AG08395 (cell line): ENCODE data around the gene CDK5R2.

Source experiments
- DNase-seq: peaks from one replicate; pipeline ENCODE4 v3.0.0; 2012; ENCODE audit warnings: mixed read lengths, low spot score

Gene CDK5R2

DNA sequence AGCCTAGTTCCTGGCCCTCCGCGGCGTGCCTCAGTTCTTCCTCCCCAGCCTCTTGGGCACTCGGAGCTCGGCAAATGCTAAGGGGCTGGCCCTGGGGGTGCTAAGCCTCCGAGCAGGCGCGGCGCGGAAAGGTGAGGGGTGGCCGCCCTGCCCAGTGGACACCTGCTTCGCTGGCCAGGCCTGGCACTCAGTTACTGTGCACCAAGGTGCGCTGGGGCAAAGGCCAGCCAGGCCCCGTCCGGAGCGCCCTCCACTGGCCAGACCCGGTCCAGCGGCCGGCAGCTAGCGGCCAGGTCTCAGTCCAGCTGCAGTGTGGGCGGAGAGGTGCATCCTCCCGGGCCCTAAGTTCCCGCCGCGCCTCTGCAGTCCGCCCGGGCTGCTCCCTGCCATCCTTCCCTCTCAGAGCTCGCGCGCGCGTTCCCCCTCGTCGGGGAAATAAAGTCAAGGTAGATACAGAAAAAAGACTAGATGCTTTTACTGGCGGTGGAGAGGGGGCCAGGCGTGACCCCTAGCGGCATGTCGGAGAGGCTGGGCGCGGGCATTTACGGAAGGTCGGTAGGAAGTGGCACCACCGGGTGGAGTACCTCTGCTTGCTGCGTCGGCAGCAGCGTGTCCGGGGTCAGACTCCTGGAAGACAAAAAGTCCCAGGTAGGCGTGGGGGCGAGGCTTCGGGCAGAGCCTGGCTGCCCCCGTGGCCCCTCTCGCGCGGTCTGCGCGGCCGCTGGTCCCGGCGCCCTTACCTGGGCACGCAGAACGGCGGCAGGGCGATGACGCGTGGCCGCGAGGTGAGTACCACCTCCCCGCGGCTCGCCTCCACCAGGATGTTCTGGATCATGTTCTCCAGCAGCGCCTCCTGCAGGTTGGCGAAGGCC, 43.2 kb downstream of the CDK5R2 start:
- no peak for DNase-seq

DNA sequence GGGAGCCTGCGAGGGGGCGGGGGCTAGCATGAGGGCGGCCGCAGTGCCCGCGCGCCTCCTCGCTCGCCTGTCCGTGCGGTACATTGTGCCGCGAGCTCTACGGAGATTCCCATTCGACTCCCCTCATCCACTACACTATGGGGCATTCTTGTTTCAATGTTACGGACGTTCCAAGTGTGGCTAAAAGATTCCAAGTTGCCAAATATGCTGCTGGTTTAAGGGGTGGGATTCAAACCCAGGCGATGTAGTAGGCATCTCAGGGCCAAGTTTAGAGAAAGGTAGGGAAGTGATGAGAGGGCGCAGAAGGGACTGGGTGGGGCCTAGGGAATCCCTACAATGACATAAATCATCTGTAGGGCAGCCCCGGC, 43.8 kb downstream of the CDK5R2 start:
- no peak for DNase-seq

DNA sequence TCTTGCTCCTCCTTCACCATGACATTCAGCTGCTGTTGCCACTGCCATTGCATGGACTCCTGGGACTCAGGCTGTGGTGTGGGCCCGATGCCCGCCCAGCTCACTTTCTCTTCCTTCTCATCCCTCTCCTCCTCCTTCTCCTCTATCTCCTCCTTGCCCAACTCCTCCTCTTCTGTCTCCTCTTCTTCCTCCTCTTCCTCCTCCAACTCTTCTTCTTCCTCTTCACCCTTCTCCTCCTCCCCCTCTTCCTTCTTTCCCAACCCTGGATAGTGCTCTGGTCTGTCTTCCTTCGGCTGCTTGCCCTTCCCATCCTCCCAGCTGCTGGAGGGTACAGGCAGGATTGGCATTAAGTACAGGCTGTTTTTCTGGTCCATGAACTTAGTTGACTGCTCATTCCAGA, 44.5 kb downstream of the CDK5R2 start:
- DNase-seq = no peak

DNA sequence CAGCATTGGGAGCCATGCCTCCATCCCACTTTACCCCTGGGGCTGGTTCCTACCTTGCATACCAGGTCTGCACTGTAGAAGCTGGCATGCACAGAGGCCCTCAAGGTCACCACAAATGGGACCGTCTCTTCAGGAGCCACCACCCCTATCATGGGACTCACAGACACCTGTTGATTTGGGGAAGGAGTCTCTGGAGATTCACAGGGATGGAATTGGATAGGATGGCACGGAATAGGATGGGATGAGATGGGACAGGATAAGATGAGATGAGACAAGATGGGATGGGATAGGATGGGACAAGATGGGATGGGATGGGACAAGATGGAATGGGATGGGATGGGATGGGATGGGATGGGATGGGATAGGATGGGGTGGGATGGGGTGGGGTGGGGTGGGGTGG, 49.8 kb downstream of the CDK5R2 start:
- no peak for DNase-seq

DNA sequence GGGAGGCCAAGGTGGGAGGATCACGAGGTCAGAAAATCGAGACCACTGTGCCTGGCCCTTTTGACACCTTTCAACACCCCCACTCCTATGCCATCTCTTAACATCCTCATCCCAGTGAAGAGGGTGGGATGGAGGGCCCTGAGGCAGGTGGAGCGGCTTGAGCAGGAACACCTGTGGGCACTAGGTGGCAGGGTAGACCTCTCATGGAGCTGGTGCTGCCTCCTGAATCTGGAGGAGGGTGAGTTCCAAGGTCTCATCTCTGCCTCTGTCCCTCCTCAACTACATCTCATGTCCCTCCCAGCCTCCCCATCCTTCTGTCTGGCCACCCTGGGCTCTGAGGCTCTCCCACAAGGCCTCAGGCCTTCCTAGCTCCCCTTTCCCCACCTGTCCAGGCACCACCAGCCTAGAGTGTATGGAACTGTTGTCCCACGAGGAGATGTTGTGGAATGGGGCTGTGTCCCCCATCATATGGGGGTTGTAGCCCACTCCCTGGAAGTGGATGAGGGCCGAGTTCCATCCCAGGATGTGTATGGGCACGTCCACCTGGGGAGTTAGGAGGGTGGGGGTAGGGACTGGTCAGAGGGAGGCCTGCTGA, 50.8 kb downstream of the CDK5R2 start:
- DNase-seq = no peak

DNA sequence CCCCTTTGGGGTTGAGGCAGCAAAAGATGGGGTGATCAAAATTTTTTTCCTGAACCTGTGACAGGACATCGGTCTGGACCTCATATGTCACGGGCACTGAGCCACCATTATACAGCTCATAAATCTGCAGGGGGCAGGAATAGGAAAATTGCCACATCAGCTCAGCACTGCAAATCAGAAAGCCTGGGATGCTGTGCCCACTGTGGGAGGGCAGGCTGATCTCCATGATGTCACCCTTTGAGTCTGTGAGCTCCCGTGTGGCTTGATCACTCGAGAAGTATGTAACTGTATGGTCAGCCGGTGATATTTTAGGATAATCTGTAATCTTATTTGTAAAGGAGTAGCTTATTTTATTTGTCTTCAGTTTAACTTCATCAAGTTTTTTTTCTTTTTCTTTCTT, 51.4 kb downstream of the CDK5R2 start:
- DNase-seq = no peak
